HG02970 (cell line): ENCODE results near the gene ARHGEF9.

Source experiments
- ATAC-seq: cut with Tn5 transposase; IDR thresholded peaks from one replicate; pipeline ENCODE4 v1.9.1; 2021; ENCODE audit warnings: mild to moderate bottlenecking, moderate library complexity, moderate number of reproducible peaks; ENCODE audit not compliant: unreplicated experiment, low FRiP score

Gene ARHGEF9

DNA sequence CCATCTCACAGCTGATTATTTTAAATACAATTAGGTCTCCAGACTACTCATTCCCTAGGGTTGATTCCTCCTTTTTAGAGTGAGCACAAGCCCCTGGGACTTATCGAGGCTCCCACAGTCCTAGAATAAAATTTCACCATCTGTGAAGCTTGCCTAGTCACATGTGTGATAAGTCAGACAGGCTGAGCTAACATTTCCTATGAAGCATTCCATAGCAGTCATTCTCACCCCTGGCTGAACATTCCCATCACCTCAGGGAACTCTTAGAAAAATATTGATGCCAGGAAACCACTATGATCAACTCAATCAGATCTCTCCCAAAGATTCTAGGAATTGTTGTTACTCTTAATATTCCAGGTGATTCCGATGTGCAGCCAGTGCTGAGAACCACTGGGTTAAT is 37.7 kb downstream of the ARHGEF9 start:
- ATAC-seq = no peak

DNA sequence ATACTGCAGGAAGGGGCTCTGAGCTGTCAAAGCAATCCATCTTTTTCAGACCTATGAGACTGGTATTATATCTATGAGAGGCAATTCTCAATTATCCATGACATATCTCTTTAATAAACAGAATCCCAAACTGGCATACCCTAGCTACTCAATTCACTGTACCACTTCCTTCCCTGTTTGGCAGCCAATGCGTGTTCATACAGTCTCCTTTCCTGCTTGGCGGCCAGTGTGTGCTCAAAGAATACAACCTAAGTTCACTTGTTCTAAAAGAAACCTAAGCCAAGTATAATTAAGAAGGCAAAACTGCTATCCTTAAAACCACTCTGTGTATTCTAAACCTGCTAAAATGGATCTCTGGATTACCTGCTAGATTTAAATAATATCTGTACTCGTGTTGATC is 38.3 kb downstream of the ARHGEF9 start:
- ATAC-seq = no peak

DNA sequence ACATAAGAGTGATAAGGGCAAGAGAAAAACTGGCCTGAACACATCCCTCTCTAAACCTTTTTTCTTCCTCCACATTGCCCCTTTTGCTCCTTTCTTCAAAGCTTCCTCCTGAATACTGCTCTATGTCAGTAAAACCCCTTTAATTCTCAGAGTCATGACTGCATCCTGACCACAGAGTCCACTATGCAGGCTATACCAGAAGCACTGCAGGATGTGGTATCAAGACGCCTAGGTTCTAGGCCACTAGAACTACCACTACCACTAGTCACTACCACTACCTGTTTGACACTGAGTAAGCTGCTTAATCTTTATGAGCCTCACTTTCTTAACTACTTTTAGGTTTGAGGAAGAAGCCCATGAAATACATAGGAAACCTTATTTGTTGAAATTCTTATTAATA is 38.7 kb downstream of the ARHGEF9 start:
- peak; percentile 54 for ATAC-seq

DNA sequence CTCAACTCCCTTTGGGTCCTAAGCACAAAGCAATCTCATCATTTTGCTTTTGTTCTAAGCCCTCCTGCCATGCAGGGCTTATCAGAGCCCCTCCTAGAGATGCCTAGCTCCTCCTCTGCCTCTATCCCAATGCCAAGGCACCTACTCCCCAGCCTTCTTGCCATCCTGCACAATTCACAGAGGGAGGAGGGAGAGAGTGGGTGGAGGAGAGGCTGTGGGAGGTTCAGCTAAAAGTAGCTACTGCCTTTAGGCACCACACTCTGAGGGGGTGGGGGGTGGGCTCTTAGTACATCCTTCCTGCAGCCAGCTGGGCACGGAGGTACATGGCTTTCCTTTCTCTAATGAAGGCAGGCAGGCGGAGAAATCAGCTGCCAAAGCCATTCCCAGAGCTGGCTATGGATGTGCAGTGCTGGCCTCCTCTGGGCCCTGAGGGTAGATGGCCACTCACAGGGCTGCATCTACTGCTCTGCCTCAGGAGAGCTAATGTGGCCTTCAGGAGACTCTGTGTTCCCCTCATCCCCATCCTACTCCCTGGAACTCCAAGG is 40.1 kb downstream of the ARHGEF9 start:
- ATAC-seq = no peak

DNA sequence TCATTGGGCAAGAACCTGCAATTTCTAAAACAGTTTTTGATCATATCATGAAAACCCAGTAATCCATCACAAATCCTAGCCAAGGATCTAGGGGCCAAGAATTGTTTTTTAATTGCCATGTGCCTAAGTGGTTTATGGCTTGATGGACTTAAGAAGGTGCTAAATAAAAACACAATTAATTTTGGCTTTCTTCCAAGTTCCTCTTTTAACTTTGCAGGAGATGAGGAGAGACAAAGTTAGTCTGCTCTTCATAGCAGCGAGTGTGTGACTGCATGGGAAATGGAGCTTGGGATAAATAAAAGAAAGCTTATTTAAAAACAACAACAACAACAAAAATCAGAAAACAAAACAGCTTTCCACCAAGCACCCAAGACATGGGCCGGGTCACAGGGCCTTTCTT is 41.4 kb downstream of the ARHGEF9 start:
- ATAC-seq = no peak

DNA sequence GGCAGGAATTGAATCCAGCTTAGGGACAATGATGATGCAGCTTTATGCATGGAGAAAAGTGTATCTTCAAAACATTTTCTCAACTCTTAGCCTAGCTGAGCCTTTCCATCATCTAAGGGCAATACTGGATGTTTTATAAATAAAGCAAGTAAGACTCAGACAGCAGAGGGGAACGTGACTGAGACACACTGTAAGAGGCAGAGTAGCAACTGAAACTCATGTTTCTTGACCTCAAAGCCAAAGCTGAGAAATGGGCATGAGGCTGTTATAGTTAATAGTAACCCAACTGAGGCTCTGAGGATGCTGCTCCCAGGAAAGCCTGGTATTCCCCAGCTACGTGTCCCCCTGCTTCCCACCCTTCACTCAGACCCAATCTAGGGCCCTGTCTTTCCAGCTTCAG is 44.6 kb downstream of the ARHGEF9 start:
- ATAC-seq = no peak

DNA sequence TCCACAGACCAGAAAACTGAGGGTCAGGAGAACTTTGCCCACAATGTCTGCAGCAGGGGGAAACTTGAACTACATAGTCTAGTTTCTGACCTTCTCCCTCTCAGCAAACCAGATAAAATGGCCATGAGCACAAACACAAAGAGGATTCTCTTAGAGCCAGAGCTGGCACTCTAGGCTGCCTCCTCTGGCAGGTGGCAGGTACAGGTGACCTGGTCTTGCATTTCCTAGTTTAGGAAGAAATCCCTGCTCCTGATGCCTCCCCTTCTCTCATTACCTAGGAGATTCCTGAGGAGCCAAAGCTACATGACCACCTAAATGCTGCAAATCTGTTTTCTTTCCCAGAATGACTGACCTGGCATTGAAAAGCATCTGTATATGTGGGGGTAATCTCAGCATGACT is 45.1 kb downstream of the ARHGEF9 start:
- no peak for ATAC-seq

DNA sequence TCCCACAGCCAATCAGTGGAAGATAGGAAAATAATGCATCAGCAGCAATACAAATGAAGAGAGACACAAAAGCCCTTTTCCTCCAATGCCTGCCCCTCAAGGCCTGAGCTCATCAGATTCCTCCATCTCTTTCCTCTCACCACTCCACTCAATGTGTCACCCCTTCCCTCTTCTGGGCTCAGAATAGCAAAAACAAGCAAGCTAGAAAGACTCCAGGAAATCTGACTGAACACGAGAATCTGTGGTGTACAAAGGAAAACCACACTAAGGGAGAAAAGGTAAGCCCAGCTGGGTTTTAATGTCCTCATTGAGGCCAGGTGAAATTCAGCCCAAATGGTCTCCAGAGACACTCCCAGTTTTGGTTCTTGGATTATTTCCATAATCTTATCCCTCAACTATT is 46.3 kb downstream of the ARHGEF9 start:
- ATAC-seq = no peak

DNA sequence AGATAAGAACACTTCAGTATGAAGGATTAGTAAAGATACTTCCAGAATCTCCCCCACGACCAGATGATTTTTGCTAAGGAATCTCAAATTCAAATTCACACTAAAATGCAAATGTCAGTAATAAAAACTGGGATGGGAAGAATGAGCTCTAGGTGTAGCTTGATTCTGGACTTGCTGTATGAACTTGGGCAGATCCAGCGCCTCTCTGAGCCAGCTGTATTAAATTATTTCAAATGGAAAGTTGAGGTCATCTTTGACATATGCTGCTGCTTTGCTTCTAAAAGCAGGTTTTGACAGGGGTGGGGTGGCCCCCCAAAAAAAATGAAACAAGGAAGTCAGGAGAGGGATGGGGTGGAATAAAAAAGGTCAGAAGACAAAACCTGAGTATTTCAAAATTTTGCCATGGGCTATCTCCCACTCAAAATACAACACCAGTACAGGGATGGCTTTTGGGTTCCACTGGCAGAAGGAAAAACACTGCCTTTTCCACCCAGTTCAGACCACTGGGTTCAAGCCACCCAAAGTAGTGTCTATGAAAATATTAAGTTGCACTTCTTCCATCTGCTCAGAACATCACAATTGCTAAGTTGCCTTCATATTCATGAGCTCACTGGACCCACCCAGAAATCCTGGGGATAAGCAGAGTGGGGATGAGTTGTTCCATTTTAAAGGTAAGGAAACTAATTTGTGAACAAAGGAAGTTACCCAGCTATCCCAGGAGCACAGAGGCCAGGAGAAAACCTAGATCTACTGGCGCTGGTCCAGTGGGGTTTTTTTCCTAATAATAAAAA is 47.7 kb downstream of the ARHGEF9 start:
- ATAC-seq = no peak

DNA sequence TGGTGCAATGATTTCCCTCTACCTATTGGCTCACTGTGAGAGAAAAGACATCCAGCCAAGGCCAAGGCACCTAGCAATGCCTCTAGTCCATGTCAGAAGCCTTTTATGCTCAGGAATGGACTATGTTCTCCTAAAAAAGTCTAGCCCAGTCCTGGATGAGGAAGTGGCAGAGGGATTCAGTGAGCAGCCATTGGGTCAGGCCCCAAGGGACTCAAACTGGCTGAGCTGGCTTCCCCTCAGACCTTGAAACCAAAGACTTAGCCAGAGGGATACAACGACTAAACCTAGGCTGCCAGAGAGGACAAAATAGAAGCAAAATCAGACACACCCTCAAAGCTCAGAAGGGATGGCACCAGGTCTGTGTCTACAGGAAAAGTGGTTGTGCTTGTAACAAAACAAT is 49.1 kb downstream of the ARHGEF9 start:
- no peak for ATAC-seq

DNA sequence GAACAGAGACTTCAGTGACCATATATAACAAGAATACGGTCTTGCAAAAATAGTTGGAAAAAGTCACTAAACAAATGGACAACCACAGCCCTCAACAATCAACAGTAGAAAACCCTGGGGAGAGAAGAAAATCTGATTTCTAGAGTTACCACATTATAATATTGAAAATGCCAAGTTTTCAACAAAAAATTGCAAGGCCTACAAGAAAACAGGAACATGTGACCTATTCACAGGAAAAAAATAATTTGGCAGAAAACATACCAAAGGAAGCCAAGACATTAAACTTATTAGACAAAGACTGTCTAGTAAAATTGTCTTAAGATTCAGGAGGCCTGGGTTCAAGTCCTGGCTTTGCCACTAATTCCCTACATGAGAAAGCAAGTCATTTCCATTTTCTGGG is 64.7 kb downstream of the ARHGEF9 start:
- no peak for ATAC-seq

DNA sequence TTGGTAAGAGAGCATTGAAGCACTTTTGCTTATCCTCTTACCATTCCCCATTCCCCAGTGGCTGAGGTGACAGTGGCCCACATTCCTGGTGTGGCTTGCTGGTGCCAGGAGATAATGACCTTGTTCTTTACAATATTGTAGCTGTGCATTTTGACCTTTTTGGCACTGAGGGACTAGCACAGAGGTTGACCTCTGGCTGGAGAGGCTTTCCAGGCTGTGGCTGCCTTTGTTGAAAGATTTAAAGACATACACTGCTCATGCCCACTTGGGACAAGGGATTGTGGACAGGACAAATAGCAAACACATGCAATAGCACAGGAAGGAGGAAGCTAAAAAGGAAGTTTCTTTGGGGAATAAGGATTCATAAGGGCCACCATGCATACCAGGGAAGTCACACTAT is 65.4 kb downstream of the ARHGEF9 start:
- ATAC-seq = no peak

DNA sequence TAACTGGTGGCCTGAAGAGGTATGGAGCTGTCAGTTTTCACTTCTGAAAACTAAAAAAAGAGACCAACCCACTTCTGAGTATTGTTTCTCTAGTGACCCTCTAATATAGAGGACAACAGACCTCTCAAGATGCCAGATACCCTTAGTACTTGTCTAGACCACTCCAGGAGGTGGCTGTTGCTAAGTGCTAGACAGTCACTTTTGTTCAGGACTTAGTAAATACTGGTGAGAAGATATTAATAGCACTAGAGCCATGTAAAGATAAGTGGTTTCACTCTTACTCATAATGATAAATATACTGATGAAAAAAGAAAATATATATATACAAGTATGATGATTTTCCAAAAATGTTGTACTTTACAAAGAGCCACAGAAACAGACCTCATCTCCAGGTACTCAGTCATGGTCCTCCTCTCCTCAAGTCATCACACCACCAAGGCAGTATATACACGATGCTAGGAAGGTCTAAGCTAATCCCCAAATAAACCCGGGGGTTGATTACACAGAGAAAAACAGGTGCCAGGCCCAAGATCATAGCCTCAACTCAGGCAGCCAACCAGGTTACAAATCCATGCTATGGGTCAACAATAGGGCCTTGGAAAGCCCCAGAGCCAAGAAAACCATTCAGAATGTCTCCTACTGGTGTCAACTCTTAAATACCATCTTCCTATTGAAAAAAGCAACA is 66.9 kb downstream of the ARHGEF9 start:
- ATAC-seq = no peak

DNA sequence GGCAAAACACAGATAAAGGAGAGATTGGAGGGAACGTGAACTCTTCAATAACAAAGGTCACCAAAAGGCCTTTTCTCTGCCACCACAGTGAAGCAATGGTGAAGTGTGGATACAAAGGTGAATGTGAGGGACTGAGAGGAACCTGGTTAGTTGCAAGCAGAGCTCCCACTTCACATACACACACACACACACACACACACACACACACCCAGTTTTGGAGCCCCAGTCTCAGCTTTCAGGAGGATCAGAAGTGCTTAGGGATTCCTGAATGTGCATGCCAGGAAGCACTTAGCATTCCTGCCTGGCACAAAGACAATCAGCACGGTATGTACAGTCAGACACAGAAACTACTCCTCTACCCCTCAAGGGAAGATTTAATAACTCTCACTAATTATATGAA is 71.5 kb downstream of the ARHGEF9 start:
- ATAC-seq = no peak

DNA sequence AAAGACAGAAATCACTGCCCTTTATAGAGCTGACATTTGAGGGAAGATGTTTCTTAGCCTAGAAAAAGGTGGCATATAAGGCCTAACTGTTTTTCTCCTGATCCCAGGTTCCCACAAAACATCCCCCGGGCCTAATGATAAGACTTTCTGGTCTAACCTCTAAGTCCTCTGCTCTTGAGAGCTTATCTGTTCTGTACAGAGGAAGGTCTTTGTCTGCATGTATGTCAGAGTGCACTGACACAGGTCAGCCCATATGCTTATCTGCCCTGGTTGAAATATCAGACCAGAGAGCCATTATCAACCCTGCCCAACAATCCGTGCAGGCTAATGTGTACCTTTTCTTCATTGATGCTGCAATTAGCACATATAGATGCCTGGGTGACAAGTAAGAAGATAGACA is 76.2 kb downstream of the ARHGEF9 start:
- ATAC-seq = no peak

DNA sequence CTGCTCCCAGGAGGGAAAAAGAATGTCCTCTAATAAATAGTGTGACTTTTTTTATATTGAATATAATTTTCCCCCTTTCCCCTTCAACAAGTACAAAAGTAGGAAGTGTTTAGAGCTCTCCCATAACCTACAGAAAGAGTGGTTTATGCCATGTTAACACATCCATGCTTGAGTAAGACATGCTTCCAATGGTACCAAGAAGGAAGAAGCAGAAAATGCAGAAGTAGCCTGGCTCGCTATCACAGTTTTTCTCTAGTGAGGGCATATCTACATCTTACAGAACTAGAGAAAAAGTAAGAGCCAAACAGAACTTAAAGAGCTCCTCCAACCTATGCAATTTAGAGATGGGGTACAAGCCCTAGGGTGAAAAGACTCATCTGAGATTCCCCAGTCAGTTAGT is 82.5 kb downstream of the ARHGEF9 start:
- ATAC-seq = no peak

DNA sequence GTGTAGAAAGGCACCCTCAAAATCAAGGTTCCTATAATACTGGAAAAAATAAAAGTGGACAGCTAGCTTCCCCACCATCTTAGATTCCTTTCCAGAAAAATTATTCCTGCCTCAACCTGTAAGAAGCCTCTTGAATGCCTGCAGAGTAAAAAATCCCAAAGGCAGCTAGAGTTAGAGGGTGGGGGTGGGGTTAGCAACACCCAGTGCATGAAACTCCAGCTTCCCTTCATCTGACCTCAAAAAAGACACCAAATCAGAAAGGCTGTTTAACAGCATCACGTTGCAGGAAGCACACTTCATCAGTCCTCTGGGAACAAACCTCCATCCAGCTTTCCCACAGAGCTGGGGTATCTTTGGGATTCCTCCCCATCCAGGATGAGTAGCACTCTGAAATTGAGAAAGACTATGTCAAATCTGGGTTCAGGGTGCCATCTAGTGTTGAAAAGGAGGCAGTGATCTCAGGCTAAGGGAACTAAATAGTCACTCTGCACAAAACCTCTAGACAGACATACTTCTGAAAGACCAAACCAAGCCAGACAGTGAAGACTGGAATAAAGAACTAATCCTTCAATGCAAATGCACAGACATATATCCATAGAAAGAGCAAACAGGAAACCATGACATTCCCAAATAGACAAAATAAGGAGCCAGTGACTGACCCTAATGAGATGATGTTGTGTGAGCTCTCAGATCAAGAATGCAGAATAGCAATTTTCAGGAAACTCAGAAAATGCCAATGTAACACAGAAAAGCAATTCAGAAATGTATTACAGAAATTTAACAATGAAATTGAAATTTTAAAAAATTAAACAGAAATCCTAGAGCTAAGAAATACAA is 97.9 kb downstream of the ARHGEF9 start:
- no peak for ATAC-seq

DNA sequence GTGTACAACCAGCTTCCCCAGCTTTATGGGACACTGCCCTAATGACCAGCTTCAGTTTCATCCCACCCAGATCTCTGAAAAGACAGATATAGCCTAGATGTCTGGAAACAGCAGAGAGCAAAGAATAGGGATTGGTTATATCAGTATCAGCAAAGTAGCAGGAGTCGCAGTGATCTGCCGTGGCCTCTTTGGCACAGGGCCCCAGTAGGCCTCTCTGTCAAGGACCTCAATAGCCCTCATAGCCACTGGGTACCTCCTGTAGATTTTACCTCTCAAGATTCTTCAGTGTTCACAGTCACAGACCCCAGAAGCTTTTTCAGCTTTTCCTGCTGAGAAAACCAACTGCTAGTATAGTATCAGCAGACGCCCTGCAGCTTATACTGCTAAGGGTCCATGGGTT is 104.6 kb downstream of the ARHGEF9 start:
- no peak for ATAC-seq

DNA sequence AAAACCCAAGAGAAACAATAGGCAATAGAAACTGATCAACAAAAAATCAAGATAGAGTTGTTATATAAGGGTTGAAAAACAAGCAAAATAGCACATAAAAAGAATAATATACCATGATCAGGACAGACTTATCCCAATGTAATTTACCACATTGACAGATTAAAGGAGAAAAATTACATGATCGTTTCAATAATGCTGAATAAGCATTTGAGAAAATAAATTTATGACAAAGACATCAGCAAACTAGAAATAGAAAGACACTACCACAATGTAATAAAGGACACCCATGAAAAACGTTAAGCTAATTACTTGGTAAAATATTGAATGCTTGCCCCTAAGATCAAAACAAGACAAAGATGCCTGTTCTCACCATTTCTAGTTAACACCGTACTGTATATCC is 105.6 kb downstream of the ARHGEF9 start:
- no peak for ATAC-seq

DNA sequence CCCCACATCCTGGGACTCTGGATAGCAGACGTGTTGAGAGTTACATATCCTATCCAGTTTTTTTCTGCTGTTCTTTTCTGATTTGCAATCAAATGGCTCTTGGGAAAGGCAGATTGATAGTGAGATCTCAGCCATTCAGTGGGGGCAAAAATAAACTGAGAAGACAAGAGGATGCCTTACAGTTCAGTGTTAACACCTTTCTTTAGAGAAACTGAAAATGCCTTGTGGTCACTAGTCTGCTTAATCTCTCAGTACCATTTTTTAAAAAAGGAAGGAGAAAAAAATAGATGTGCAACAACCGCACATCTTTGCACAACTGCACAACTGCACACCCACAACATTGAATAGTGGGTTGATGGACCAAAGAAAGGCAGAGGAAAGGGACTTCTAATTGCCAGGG is 109.3 kb downstream of the ARHGEF9 start:
- ATAC-seq = no peak

DNA sequence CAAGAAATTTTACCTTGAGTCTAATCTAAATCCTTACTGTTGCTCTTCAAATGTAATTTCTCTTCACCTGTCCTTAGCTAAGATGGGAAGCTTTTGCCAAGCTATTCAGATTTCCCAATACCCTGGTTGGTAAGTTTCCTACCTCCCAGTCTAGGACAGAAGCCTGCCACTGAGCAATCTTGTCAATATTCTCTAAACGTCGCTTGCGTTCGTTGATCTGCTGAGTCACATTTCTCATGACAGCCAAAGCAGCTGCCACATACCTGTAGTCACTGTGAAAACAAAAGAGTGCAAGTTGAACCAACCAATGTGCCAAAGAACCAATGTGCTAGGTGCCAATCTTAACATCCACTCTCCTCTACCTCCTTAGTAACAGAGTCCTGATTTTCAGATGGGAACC is 111.1 kb downstream of the ARHGEF9 start:
- no peak for ATAC-seq
